DOHH2 (cell line): Measurements from ENCODE around the gene TSC22D3.

ENCODE experiments used
- H3F3A ChIP-seq: fragments of 200-600 bp; sonication (generic), shearing (Covaris generic); 2 replicates; pipeline ENCODE4 v1.6.0; 2016; ENCODE audit warnings: antibody characterized with exemption, mild to moderate bottlenecking; ENCODE audit not compliant: control insufficient read depth, insufficient read depth
- H3K27ac ChIP-seq: fragments of 200-600 bp; sonication (generic); 2 replicates; pipeline ENCODE4 v1.5.1; 2014; ENCODE audit warnings: low read depth, mild to moderate bottlenecking, low read length, moderate library complexity
- H3K27me3 ChIP-seq: fragments of 200-600 bp; sonication (generic); 2 replicates; pipeline ENCODE4 v1.6.1; 2014; ENCODE audit warnings: mild to moderate bottlenecking, low read length, mixed read lengths; ENCODE audit not compliant: control insufficient read depth
- H3K36me3 ChIP-seq: fragments of 200-600 bp; sonication (generic); 2 replicates; pipeline ENCODE4 v1.6.1; 2014; ENCODE audit warnings: mild to moderate bottlenecking, low read length, moderate library complexity, mixed read lengths; ENCODE audit not compliant: control insufficient read depth
- H3K4me1 ChIP-seq: fragments of 200-600 bp; sonication (generic); 2 replicates; pipeline ENCODE4 v1.6.1; 2014; ENCODE audit warnings: mild to moderate bottlenecking, low read length, mixed read lengths; ENCODE audit not compliant: control insufficient read depth
- H3K4me2 ChIP-seq: fragments of 200-600 bp; sonication (generic); 2 replicates; pipeline ENCODE4 v1.6.0; 2014; ENCODE audit warnings: mild to moderate bottlenecking, low read length, moderate library complexity
- H3K4me3 ChIP-seq: fragments of 200-600 bp; sonication (generic); 2 replicates; pipeline ENCODE4 v1.5.1; 2014; ENCODE audit warnings: mild to moderate bottlenecking, low read length, mixed read lengths
- H3K79me2 ChIP-seq: fragments of 200-600 bp; sonication (generic); 2 replicates; pipeline ENCODE4 v1.6.1; 2014; ENCODE audit warnings: mild to moderate bottlenecking, low read length, mixed read lengths; ENCODE audit not compliant: control insufficient read depth
- H3K9me2 ChIP-seq: fragments of 200-600 bp; sonication (generic); replicated peaks from 2 replicates; pipeline ENCODE4 v1.6.1; 2014; ENCODE audit warnings: mild to moderate bottlenecking, low read length, mixed read lengths; ENCODE audit not compliant: control insufficient read depth
- H3K9me3 ChIP-seq: fragments of 200-600 bp; sonication (generic); 2 replicates; pipeline ENCODE4 v1.6.1; 2014; ENCODE audit warnings: antibody characterized with exemption, low read length, mixed read lengths; ENCODE audit not compliant: control insufficient read depth, insufficient read depth
- H4K20me1 ChIP-seq: fragments of 200-600 bp; sonication (generic); 2 replicates; pipeline ENCODE4 v1.6.0; 2014; ENCODE audit warnings: low read depth, mild to moderate bottlenecking, antibody characterized with exemption, low read length, moderate library complexity; ENCODE audit not compliant: control insufficient read depth, insufficient read depth
- CTCF ChIP-seq: fragments of 200-600 bp; sonication (generic); IDR thresholded peaks from one replicate; pipeline ENCODE4 v1.5.1; 2014; ENCODE audit warnings: antibody characterized with exemption, mild to moderate bottlenecking, low read depth, low read length; ENCODE audit not compliant: poor library complexity, severe bottlenecking
- EZH2phosphoT487 ChIP-seq: fragments of 200-600 bp; sonication (generic); IDR thresholded peaks from 2 replicates; pipeline ENCODE4 v1.6.1; 2017; ENCODE audit warnings: borderline replicate concordance, mild to moderate bottlenecking, antibody characterized with exemption, low read length, moderate library complexity, mixed read lengths

TSC22D3 gene

DNA sequence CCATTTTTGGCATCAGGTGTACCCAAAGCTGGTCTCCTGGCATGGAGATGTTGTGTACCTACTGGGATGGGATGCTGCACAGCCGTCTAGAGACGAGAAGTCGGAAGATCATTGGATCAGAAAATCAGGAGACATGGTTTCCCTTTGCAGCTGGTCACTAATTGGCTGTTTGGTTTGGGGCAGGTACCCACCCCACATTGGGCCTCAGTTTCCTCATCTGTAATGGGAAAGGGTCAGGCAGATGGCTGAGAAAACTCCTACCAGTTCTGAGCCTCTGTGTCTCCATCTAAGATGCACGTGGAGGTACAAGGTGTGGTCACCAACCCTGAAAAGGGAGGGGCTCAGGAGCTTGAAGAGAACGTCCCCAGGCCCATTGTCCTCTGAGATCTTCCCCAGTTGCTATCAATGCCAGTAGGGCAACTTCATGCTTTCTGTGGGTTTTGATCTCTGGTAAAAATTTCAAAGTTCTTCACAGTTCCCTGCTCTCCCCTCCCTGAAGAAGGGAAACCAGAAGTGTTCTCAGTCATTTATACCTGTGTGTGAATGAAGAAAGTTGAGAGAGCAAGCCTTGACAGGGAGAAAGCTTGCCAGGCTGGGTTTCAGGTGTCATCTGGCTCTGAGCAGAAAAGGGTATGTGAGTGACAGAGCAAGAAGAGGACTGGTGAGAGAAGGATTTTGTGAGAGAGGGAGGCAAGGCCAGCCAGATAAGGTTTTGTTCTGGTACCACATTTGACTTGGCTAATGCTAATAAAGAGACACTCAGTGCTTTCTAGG lies 15.1 kb downstream of the TSC22D3 start:
- Histone ChIP-seq H3K79me2 (no peaks in the 10 kb centered on the region), H3K9me3 (no peaks in the 10 kb centered on the region), H3K36me3 (no peaks in the 10 kb centered on the region), H3K27me3 (no peaks in the 10 kb centered on the region), H3K4me2 (no peak overlapping the region), H3K9me2 (no peaks in the 10 kb centered on the region), H4K20me1 (no peaks in the 10 kb centered on the region), H3K27ac (no peak overlapping the region), H3K4me3 (no peak overlapping the region), H3F3A (no peaks in the 10 kb centered on the region), H3K4me1 (no peaks in the 10 kb centered on the region)
- TF ChIP-seq CTCF (no peak), EZH2phosphoT487 (no peak)

DNA sequence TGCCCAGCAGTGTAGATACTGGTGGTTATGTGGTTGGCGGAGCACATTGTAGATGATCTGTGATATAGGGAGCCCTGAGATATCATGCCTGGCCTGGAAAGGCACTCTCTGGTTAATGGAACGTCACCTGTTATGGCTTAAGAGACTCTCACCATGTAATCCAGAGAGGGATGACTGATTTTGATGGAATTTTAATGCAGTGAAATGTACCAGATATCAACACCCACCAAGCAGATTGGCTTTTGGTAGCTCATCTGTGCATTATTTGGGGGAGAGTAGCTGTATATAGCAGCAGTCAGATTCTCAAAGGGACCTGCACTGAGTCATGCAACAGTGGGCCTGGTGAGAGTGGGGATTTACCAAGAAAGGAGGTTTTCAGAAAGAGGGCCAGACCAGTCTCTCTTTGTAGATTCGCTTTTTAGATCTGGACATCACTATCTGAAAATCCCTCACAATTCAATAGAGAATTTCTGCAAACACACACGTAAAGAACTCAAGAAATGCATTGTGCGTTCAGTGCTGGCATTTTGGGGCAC lies 17.3 kb downstream of the TSC22D3 start:
- no peak overlapping the region for H3K4me2 ChIP-seq
- no peaks in the 10 kb centered on the region for H3K9me2 ChIP-seq
- H3K79me2 ChIP-seq = no peaks in the 10 kb centered on the region
- H3K9me3 ChIP-seq = no peaks in the 10 kb centered on the region
- H4K20me1 ChIP-seq = no peaks in the 10 kb centered on the region
- no peaks in the 10 kb centered on the region for H3K27me3 ChIP-seq
- no peaks in the 10 kb centered on the region for H3K4me1 ChIP-seq
- no peak overlapping the region for H3K27ac ChIP-seq
- no peaks in the 10 kb centered on the region for H3K36me3 ChIP-seq
- no peaks in the 10 kb centered on the region for H3F3A ChIP-seq
- H3K4me3 ChIP-seq = no peak overlapping the region
- TF ChIP-seq CTCF (no peak), EZH2phosphoT487 (no peak)

- TF ChIP-seq CTCF (no peak), EZH2phosphoT487 (no peak)
These were observed 19.9 kb downstream of the TSC22D3 start for GRCh38 chrX:107755721-107756120.

More at GRCh38 chrX:107755721-107756120, 19.9 kb downstream of the TSC22D3 start:
- Histone ChIP-seq H3K9me3 (no peaks in the 10 kb centered on the region), H3K36me3 (no peaks in the 10 kb centered on the region), H3K4me1 (no peaks in the 10 kb centered on the region), H3K27ac (no peak overlapping the region), H3K4me2 (no peak overlapping the region), H3K4me3 (no peak overlapping the region), H3K9me2 (no peaks in the 10 kb centered on the region), H3F3A (no peaks in the 10 kb centered on the region), H3K27me3 (no peaks in the 10 kb centered on the region), H4K20me1 (no peaks in the 10 kb centered on the region), H3K79me2 (no peaks in the 10 kb centered on the region)
